ENCODE results near the gene SPATA18. TPM values are rescaled to one million over a fixed set of nuclear protein-coding genes. Genes with fewer than 3 reads are reported as not detected.

The SPATA18 gene
- total RNA-seq = 0.32 TPM

GRCh38 chr4:52051213-52051614, at the start of gene SPATA18:
SPATA18 (plus strand) TSS chr4:52051304; CDS start chr4:52051705, 401 bp downstream.
- no peaks in the 10 kb centered on the region for H3K27me3 ChIP-seq
- DNase-seq (ENCODE audit: low spot score in 2 of 2) = peak in 1 of 2 donors; percentile 70
- H3K4me1 ChIP-seq = no peaks in the 10 kb centered on the region
- no peaks in the 10 kb centered on the region for H3K9me3 ChIP-seq
- H3K4me3 ChIP-seq = peak within 1 kb of the TSS; percentile 65 to 82
- no peak for TF ChIP-seq CTCF (IDR thresholded peaks at IDR 0.05)
- H3K36me3 ChIP-seq = no peaks in the 10 kb centered on the region
- peak within 1 kb of the TSS; percentile 73 to 77 for H3K27ac ChIP-seq
- intact Hi-C loops (cut with DNase I) = loop anchor here (1.0 to 10.0 kb wide), 3 partner anchors 13 to 664 kb away; partner anchors contain the start of genes DCUN1D4 and SGCB

DNA sequence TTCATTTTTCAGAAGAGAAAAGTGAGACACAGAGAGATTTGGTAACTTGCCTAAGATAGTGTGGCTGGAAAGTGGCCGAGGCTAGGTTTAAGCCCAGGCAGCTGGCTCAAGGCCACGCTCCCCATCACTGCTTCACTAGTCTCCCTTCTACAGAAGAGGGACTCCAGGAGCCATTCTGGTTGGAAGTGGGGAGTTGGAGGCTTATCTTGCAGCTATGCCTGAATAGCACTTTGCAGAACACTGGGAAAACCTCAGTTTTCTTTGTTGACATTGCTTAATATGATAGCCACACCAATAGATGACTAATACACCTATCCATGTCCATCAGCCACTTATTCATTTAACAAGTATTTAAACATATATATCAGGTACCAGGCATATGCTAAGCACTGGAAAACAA, 49.5 kb upstream of the SPATA18 start:
- H3K27me3 ChIP-seq = no peaks in the 10 kb centered on the region
- intact Hi-C loops (cut with DNase I) = no loop called here
- H3K36me3 ChIP-seq = peaks cover 0 to 3% of the 10 kb centered on the region in 2 donors
- DNase-seq (ENCODE audit: low spot score in 2 of 2) = no peak
- no peaks in the 10 kb centered on the region for H3K4me1 ChIP-seq
- no peaks in the 10 kb centered on the region for H3K9me3 ChIP-seq
- no peak overlapping the region for H3K4me3 ChIP-seq
- no peak overlapping the region for H3K27ac ChIP-seq
- no peak for TF ChIP-seq CTCF (IDR thresholded peaks at IDR 0.05)

DNA sequence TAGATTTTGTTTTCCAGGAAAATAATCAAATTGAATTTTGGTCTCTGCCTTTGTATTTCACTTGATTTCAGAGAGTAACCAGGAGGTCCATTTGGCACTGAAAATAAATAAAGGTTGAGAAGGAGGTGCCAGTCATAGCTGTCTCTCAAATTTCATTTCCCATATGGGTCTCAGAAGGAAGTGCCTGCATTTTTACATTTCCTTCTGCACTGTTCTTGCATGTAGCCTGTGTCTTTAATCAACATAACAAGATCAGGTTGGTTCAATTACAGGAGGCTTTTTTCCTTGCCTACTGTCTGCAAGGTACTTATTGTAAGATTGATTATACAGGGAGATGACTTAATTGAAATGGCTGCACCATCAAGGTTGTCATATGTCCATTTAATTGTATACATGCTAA, 46.7 kb upstream of the SPATA18 start:
- H3K27ac ChIP-seq = no peak overlapping the region
- no peaks in the 10 kb centered on the region for H3K9me3 ChIP-seq
- no peaks in the 10 kb centered on the region for H3K4me1 ChIP-seq
- TF ChIP-seq CTCF (IDR thresholded peaks at IDR 0.05) = no peak
- intact Hi-C loops (cut with DNase I) = no loop called here
- H3K4me3 ChIP-seq = no peak overlapping the region
- no peak for DNase-seq (ENCODE audit: low spot score in 2 of 2)
- H3K36me3 ChIP-seq = no peaks in the 10 kb centered on the region
- H3K27me3 ChIP-seq = no peaks in the 10 kb centered on the region

DNA sequence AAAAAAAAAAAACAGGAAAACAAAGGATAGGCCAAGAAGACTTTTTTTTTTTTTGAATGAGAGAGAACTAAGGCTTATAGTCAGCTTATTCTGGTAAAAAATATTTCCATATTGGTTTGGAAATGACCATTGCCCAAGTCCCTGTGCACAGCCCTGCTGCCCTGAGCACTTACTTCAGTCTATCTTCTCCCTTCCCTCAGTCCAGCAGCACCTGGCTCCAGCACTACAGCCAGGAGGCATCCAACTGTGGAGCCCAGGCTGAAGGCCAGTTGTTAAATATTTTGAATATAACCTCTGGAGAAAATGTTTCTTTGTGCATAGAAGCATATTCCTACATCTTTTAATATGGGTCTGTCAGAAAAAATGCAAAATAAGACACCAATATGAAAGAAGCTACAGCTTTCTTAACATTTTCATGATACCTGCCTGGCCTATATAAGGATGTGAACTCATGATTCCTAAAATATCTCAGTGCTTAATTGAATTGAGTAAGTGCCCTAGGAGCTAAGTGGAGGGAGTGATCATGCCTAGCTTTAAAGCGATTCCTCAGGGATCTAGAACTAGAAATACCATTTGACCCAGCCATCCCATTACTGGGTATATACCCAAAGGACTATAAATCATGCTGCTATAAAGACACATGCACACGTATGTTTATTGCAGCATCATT, 45.4 kb upstream of the SPATA18 start:
- intact Hi-C loops (cut with DNase I) = no loop called here
- DNase-seq (ENCODE audit: low spot score in 2 of 2) = no peak

DNA sequence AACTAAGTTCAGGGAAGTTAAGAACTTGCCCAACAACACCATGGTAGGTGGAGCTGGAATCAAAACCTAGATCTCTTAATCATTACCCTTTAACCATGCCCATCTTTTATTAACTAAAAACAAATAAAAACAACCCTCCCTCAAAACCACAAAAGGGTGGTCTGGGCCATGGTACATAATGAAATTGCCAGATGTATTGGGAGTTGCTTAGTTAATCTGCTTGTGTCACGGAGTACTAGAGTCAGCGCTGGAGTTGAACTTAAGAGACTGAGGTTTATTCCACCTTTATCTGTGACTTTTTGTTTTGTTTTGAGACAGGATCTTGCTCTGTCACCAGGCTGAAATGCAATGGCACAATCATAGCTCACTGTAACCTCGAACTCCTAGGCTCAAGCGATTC, 44.2 kb upstream of the SPATA18 start:
- no peak for DNase-seq (ENCODE audit: low spot score in 2 of 2)
- Histone ChIP-seq H3K9me3 (no peaks in the 10 kb centered on the region), H3K27me3 (no peaks in the 10 kb centered on the region), H3K27ac (no peak overlapping the region), H3K4me1 (no peaks in the 10 kb centered on the region), H3K36me3 (peaks cover 0 to 4% of the 10 kb centered on the region in 2 donors), H3K4me3 (no peak overlapping the region)
- TF ChIP-seq CTCF (IDR thresholded peaks at IDR 0.05) = no peak
- intact Hi-C loops (cut with DNase I) = no loop called here

More for the DNA sequence above, 45.4 kb upstream of the SPATA18 start:
- H3K27ac ChIP-seq = no peak overlapping the region
- no peak overlapping the region for H3K4me3 ChIP-seq
- no peaks in the 10 kb centered on the region for H3K27me3 ChIP-seq
- H3K36me3 ChIP-seq = no peaks in the 10 kb centered on the region
- TF ChIP-seq CTCF (IDR thresholded peaks at IDR 0.05) = no peak
- H3K4me1 ChIP-seq = no peaks in the 10 kb centered on the region
- no peaks in the 10 kb centered on the region for H3K9me3 ChIP-seq

Measured in ascending aorta (tissue), 2 donors.